HepG2 (cell line): ENCODE results near the gene GNAT2. TPM values are rescaled to one million over a fixed set of nuclear protein-coding genes. Genes with fewer than 3 reads are reported as not detected.

Experiments used
- ATAC-seq: fragments of 200-7000 bp; cut with Tn5 transposase; 3 replicates; pipeline ENCODE4 v1.9.1; 2020; ENCODE audit warnings: mild to moderate bottlenecking, moderate library complexity
- BruUV-seq: library from RNA; stranded (reverse); fragments of 400-500 nt; replicated peaks from 2 replicates; lab custom pipeline; 2021; lab: Mats Ljungman, UMichigan
- CTCF ChIA-PET: fragments of 300-600 bp; formaldehyde crosslinking; extraction: SDS; loops from one replicate; lab custom pipeline; 2021; ENCODE audit warnings: low total read pairs, inconsistent platforms, low intra/inter-chr PET ratio; lab: Yijun Ruan, JAX
- POLR2A ChIA-PET: fragments of 350-600 bp; sonication (Branson Sonifier 250); formaldehyde crosslinking; loops from one replicate; lab custom pipeline; 2020; ENCODE audit warnings: antibody characterized with exemption, inconsistent platforms; lab: Yijun Ruan, JAX
- DNase-seq: peaks from one replicate; pipeline ENCODE4 v3.0.0-alpha.2; 2015; ENCODE audit warnings: low spot score
- FAIRE-seq: peaks from 3 replicates; lab custom pipeline; 2011; peaks lifted over from hg19 to GRCh38; lab: Jason Lieb, UNC
- H2AFZ ChIP-seq: one replicate; pipeline ENCODE4 v1.6.1; 2011; ENCODE audit warnings: low read length, inconsistent platforms
- H3K27ac ChIP-seq: fragments of 300-600 bp; 3 replicates; pipeline ENCODE4 v1.8.0; 2011; ENCODE audit warnings: mixed run types, mild to moderate bottlenecking, mixed read lengths, low read length, inconsistent platforms; ENCODE audit not compliant: insufficient read depth; ENCODE audit errors: extremely low read length
- H3K27me3 ChIP-seq, 2 experiments: fragments of 200-600 bp in 1 of 2; 2 replicates in 1 of 2; 3 replicates in 1 of 2; pipeline versions ENCODE4 v1.6.0 to v1.8.0; 2011; ENCODE audit warnings: low read length in 2 of 2, mild to moderate bottlenecking in 2 of 2, moderate library complexity in 2 of 2, inconsistent platforms in 1 of 2; ENCODE audit not compliant: insufficient read depth in 2 of 2, control insufficient read depth in 1 of 2
- H3K36me3 ChIP-seq, 2 experiments: fragments of 200-600 bp in 1 of 2; replicated peaks in 1 of 2; 2 replicates in 1 of 2; 3 replicates in 1 of 2; pipeline versions ENCODE4 v1.5.1 to v1.8.0; 2011; ENCODE audit warnings: low read length in 2 of 2, inconsistent platforms in 1 of 2; ENCODE audit not compliant: insufficient read depth in 2 of 2, control insufficient read depth in 1 of 2
- H3K4me1 ChIP-seq: 2 replicates; pipeline ENCODE4 v1.5.1; 2012; ENCODE audit warnings: low read length, inconsistent platforms; ENCODE audit not compliant: insufficient read depth
- H3K4me2 ChIP-seq: 2 replicates; pipeline ENCODE4 v1.6.0; 2011; ENCODE audit warnings: low read depth, low read length, inconsistent platforms
- H3K4me3 ChIP-seq, 3 experiments: fragments of 200-600 bp in 1 of 3; sonication (generic), shearing (Covaris generic) in 1 of 3; replicated peaks in 1 of 3; 2 replicates each; pipeline ENCODE4 v1.5.1; 2011 to 2016; ENCODE audit warnings: low read length in 3 of 3, inconsistent platforms in 2 of 3, low read depth in 2 of 3, mild to moderate bottlenecking in 2 of 3, control low read depth in 1 of 3, mixed read lengths in 1 of 3; ENCODE audit not compliant: insufficient read depth in 1 of 3
- H3K79me2 ChIP-seq: one replicate; pipeline ENCODE4 v1.6.1; 2011; ENCODE audit warnings: low read length, inconsistent platforms; ENCODE audit not compliant: insufficient read depth
- H3K9ac ChIP-seq: 2 replicates; pipeline ENCODE4 v1.6.0; 2011; ENCODE audit warnings: mild to moderate bottlenecking, low read depth, low read length, inconsistent platforms; ENCODE audit not compliant: insufficient read depth
- H3K9me3 ChIP-seq: 2 replicates; pipeline ENCODE4 v1.5.1; 2012; ENCODE audit warnings: mild to moderate bottlenecking, low read length
- H4K20me1 ChIP-seq: 2 replicates; pipeline ENCODE4 v1.6.0; 2011; ENCODE audit warnings: inconsistent platforms, mild to moderate bottlenecking, low read length, moderate library complexity; ENCODE audit not compliant: insufficient read depth
- ARHGAP35 ChIP-seq: sonication (generic); formaldehyde crosslinking; IDR thresholded peaks from 2 replicates; pipeline ENCODE4 v1.9.0; 2022; ENCODE audit warnings: mild to moderate bottlenecking, inconsistent platforms, moderate library complexity, missing genetic modification reagents, borderline replicate concordance
- ATAD3A ChIP-seq: sonication (generic); formaldehyde crosslinking; IDR thresholded peaks from 2 replicates; pipeline ENCODE4 v1.4.0; 2020; ENCODE audit warnings: missing genetic modification reagents
- BCL6 ChIP-seq: IDR thresholded peaks from 2 replicates; pipeline ENCODE4 v1.6.1; 2016; ENCODE audit warnings: missing genetic modification reagents, missing compliant biosample characterization
- FOXA1 ChIP-seq, 2 experiments: fragments of 450-650 bp in 1 of 2; sonication (generic) in 1 of 2; formaldehyde crosslinking in 1 of 2; IDR thresholded peaks; 2 replicates each; pipeline versions ENCODE4 v1.4.0 to v1.6.1; 2016 to 2020; ENCODE audit warnings: missing genetic modification reagents in 1 of 2
- HNF4A ChIP-seq: sonication (generic); formaldehyde crosslinking; IDR thresholded peaks from 2 replicates; pipeline ENCODE4 v1.4.0; 2020; ENCODE audit warnings: missing genetic modification reagents
- ISL2 ChIP-seq: sonication (generic); formaldehyde crosslinking; IDR thresholded peaks from 2 replicates; pipeline ENCODE4 v1.5.0; 2020; ENCODE audit warnings: missing genetic modification reagents
- KAT8 ChIP-seq: IDR thresholded peaks from 2 replicates; pipeline ENCODE4 v1.6.1; 2016; ENCODE audit warnings: missing genetic modification reagents, missing compliant biosample characterization
- MED1 ChIP-seq: sonication (generic); formaldehyde crosslinking; IDR thresholded peaks from 2 replicates; pipeline ENCODE4 v1.4.0; 2020; ENCODE audit warnings: missing genetic modification reagents
- NR2F2 ChIP-seq: IDR thresholded peaks from 2 replicates; pipeline ENCODE4 v1.6.1; 2012; ENCODE audit warnings: low read depth, inconsistent platforms, borderline replicate concordance
- PAXIP1 ChIP-seq: sonication (generic); formaldehyde crosslinking; conservative IDR thresholded peaks from 2 replicates; pipeline ENCODE4 v1.4.0; 2020; ENCODE audit warnings: mild to moderate bottlenecking, missing genetic modification reagents, moderate library complexity
- RXRB ChIP-seq: IDR thresholded peaks from 2 replicates; pipeline ENCODE4 v1.6.1; 2016; ENCODE audit warnings: borderline replicate concordance, missing genetic modification reagents, missing compliant biosample characterization
- SALL1 ChIP-seq: sonication (generic); formaldehyde crosslinking; IDR thresholded peaks from 2 replicates; pipeline ENCODE4 v1.8.0; 2022; ENCODE audit warnings: mild to moderate bottlenecking, missing genetic modification reagents
- SOX6 ChIP-seq, 2 experiments: fragments of 450-650 bp in 1 of 2; sonication (generic) in 1 of 2; formaldehyde crosslinking in 1 of 2; IDR thresholded peaks; 2 replicates each; pipeline versions ENCODE4 v1.4.0 to v1.6.1; 2017 to 2020; ENCODE audit warnings: antibody characterized with exemption in 1 of 2, mild to moderate bottlenecking in 1 of 2, missing genetic modification reagents in 1 of 2
- ZNF234 ChIP-seq: sonication (generic); formaldehyde crosslinking; conservative IDR thresholded peaks from 2 replicates; pipeline ENCODE4 v1.5.1; 2020; ENCODE audit warnings: mild to moderate bottlenecking, missing genetic modification reagents
- ZNF660 ChIP-seq: sonication (generic); formaldehyde crosslinking; IDR thresholded peaks from 2 replicates; pipeline ENCODE4 v1.5.1; 2020; ENCODE audit warnings: mild to moderate bottlenecking, low read depth, missing genetic modification reagents, borderline replicate concordance
- ZNF710 ChIP-seq: sonication (generic); formaldehyde crosslinking; IDR thresholded peaks from 2 replicates; pipeline ENCODE4 v1.5.0; 2020; ENCODE audit warnings: mild to moderate bottlenecking, missing genetic modification reagents, borderline replicate concordance
- WGBS: methylation state at CpG from one replicate; pipeline ENCODE4 v1.1.6; 2017; ENCODE audit warnings: low lambda C conversion rate; 5-methylcytosine and 5-hydroxymethylcytosine counted together
- in situ Hi-C: cut with HindIII; loops from 2 replicates; pipeline ENCODE4 v1.10.0; 2017; ENCODE audit warnings: low pct_unique_long_range_greater_than_20kb; ENCODE audit not compliant: extremely low pct_ligation_motif_present
- intact Hi-C: fragments of 100-400 bp; cut with micrococcal nuclease; formaldehyde crosslinking; loops from one replicate; pipeline ENCODE4 v1.10.0; 2022; ENCODE audit not compliant: unreplicated experiment
- polyA plus RNA-seq, 8 experiments: library from polyadenylated mRNA; depleted of rRNA in 3 of 8; stranded (reverse) in 7 of 8; unstranded in 1 of 8; fragments of >200 nt; fragmentation: Illumina TruSeq in 4 of 8; extraction: Trizol in 4 of 8; gene quantifications; 2 replicates each; pipeline versions ENCODE4 v1.2.1 to v1.2.3, GENCODE V29; 2011 to 2016; ENCODE audit warnings: low read depth in 4 of 8, missing spikeins in 1 of 8, mixed read lengths in 1 of 8; ENCODE audit not compliant: insufficient read depth in 1 of 8
- total RNA-seq, 5 experiments: library from RNA; depleted of rRNA; stranded (reverse); fragments of >200 nt; fragmentation: Illumina TruSeq; extraction: Trizol; gene quantifications; 2 replicates each; pipeline ENCODE4 v1.2.3, GENCODE V29; 2016; ENCODE audit warnings: low read depth in 1 of 5

The GNAT2 gene
- total and polyA plus RNA-seq, 2 of the 13 experiments (the other 11 are each of a cell fraction or from before 2014, with no cell fraction given) = 0.08 to 0.20 TPM

- Histone ChIP-seq H3K9ac (no peak overlapping the region), H3K4me3 (no peak overlapping the region), H3K4me1 (peaks cover 46% of the 10 kb centered on the region), H4K20me1 (no peaks in the 10 kb centered on the region), H3K27ac (no peak overlapping the region), H3K4me2 (no peak overlapping the region), H3K36me3 (peaks cover 18 to 43% of the 10 kb centered on the region in 2 experiments), H3K27me3 (no peaks in the 10 kb centered on the region; a peak in 1 of 5 replicates), H2AFZ (no peak overlapping the region), H3K9me3 (no peaks in the 10 kb centered on the region), H3K79me2 (no peaks in the 10 kb centered on the region)
- ChIA-PET CTCF (no interaction called here), POLR2A (no interaction called here)
- WGBS = 60% methylated on average over 3 of the region's 3 CpGs
- in situ Hi-C loops = no loop called here
- DNase-seq (no peak), ATAC-seq (no peak), FAIRE-seq (no peak)
- no TSS peak for BruUV-seq
- intact Hi-C loops = loop anchor here (5.0 kb wide), 1 partner anchor 42 kb away; the partner anchor contains the start of gene GNAI3
- no peak for TF ChIP-seq KAT8 (CRISPR knock-in tag)
- TF ChIP-seq BCL6 (CRISPR knock-in tag) = 0 out of 2 replicates have a peak, but pooled peaks have one; percentile 20
- TF ChIP-seq PAXIP1 = peak; percentile 26; the same call in 1 of the 2 replicates
- peak; percentile 37 for TF ChIP-seq HNF4A (CRISPR knock-in tag)
- TF ChIP-seq ATAD3A (CRISPR knock-in tag) = no peak
- TF ChIP-seq ARHGAP35 (CRISPR knock-in tag) = no peak
- TF ChIP-seq ISL2 = peak; percentile 81; the same call in 1 of the 2 replicates
- 0 out of 2 replicates have a peak, but pooled peaks have one; percentile 27 for TF ChIP-seq NR2F2
- TF ChIP-seq ZNF660 (CRISPR knock-in tag) = no peak
- TF ChIP-seq ZNF710 (CRISPR knock-in tag) = peak; percentile 62; the same call in 1 of the 2 replicates
- no peak for TF ChIP-seq ZNF234 (CRISPR knock-in tag)
- TF ChIP-seq SALL1 (CRISPR knock-in tag) = peak; percentile 16; the same call in 1 of the 2 replicates
- no peak for TF ChIP-seq FOXA1 (IDR thresholded peaks at IDR 0.05)
- TF ChIP-seq FOXA1 (CRISPR knock-in tag; IDR thresholded peaks at IDR 0.05) = 0 out of 2 replicates have a peak, but pooled peaks have one; percentile 14
- no peak for TF ChIP-seq SOX6 (IDR thresholded peaks at IDR 0.05)
- TF ChIP-seq SOX6 (CRISPR knock-in tag; IDR thresholded peaks at IDR 0.05) = peak; percentile 45; the same call in 1 of the 2 replicates
- TF ChIP-seq MED1 (CRISPR knock-in tag) = peak; percentile 23; the same call in 1 of the 2 replicates
- peak; percentile 67 for TF ChIP-seq RXRB (CRISPR knock-in tag)
Measured at GRCh38 chr1:109589177-109589576, 30.2 kb downstream of the GNAT2 start.
